Upper lobe of left lung (tissue), 4 donors: ENCODE measurements around the gene ALKAL2.

Experiments used
- POLR2A ChIP-seq, 4 donors: fragments of 450-650 bp; IDR thresholded peaks; one replicate each; pipeline ENCODE4 v1.5.1; 2016 to 2017; ENCODE audit warnings: antibody characterized with exemption in 4 of 4, mild to moderate bottlenecking in 2 of 4
- TF ChIP-seq, protein P1 (sequence below), 6 experiments: fragments of 450-650 bp in 4 of 6; fragments of 200-600 bp in 2 of 6; sonication (generic) in 2 of 6; IDR thresholded peaks; one replicate each; pipeline ENCODE4 v1.5.1; 2016 to 2019; ENCODE audit warnings: antibody characterized with exemption in 6 of 6

DNA sequence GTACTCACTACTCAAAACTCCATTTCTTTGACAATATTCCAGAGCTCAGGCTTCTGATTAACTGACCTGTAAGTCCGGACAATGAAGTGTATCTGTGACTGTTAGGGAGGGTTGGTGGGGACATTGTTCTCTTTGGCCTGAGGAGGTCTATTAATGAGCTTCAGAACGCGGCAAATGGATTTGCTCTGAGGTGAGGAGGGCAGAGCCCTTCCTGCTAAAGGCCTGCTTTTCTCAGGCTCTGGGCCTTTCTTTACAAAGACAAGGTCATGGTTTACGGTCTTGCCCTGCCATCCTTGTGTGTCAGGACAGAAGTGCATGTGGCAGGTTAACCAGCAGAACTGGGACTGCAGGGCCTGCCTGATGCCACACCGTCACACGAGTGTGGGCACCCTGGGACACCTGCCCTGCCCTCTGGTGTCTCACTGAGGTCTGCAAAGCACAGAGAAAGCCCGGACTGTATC lies 7.2 kb downstream of the ALKAL2 start:
- TF ChIP-seq, protein P1, sequence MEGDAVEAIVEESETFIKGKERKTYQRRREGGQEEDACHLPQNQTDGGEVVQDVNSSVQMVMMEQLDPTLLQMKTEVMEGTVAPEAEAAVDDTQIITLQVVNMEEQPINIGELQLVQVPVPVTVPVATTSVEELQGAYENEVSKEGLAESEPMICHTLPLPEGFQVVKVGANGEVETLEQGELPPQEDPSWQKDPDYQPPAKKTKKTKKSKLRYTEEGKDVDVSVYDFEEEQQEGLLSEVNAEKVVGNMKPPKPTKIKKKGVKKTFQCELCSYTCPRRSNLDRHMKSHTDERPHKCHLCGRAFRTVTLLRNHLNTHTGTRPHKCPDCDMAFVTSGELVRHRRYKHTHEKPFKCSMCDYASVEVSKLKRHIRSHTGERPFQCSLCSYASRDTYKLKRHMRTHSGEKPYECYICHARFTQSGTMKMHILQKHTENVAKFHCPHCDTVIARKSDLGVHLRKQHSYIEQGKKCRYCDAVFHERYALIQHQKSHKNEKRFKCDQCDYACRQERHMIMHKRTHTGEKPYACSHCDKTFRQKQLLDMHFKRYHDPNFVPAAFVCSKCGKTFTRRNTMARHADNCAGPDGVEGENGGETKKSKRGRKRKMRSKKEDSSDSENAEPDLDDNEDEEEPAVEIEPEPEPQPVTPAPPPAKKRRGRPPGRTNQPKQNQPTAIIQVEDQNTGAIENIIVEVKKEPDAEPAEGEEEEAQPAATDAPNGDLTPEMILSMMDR (IDR thresholded peaks at IDR 0.05): no peak
- TF ChIP-seq POLR2A (IDR thresholded peaks at IDR 0.05): no peak
